GM21390 (cell line): ENCODE results near the gene SHCBP1.
"Not testable (repeated sequence)": the region's sequence is repeated elsewhere in the genome, so short reads cannot be mapped to it uniquely, and the experiment has no call there.

Experiments used
- ATAC-seq: cut with Tn5 transposase; IDR thresholded peaks from one replicate; pipeline ENCODE4 v1.9.1; 2021; ENCODE audit not compliant: unreplicated experiment

The SHCBP1 gene, protein sequence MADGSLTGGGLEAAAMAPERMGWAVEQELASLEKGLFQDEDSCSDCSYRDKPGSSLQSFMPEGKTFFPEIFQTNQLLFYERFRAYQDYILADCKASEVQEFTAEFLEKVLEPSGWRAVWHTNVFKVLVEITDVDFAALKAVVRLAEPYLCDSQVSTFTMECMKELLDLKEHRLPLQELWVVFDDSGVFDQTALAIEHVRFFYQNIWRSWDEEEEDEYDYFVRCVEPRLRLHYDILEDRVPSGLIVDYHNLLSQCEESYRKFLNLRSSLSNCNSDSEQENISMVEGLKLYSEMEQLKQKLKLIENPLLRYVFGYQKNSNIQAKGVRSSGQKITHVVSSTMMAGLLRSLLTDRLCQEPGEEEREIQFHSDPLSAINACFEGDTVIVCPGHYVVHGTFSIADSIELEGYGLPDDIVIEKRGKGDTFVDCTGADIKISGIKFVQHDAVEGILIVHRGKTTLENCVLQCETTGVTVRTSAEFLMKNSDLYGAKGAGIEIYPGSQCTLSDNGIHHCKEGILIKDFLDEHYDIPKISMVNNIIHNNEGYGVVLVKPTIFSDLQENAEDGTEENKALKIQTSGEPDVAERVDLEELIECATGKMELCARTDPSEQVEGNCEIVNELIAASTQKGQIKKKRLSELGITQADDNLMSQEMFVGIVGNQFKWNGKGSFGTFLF

DNA sequence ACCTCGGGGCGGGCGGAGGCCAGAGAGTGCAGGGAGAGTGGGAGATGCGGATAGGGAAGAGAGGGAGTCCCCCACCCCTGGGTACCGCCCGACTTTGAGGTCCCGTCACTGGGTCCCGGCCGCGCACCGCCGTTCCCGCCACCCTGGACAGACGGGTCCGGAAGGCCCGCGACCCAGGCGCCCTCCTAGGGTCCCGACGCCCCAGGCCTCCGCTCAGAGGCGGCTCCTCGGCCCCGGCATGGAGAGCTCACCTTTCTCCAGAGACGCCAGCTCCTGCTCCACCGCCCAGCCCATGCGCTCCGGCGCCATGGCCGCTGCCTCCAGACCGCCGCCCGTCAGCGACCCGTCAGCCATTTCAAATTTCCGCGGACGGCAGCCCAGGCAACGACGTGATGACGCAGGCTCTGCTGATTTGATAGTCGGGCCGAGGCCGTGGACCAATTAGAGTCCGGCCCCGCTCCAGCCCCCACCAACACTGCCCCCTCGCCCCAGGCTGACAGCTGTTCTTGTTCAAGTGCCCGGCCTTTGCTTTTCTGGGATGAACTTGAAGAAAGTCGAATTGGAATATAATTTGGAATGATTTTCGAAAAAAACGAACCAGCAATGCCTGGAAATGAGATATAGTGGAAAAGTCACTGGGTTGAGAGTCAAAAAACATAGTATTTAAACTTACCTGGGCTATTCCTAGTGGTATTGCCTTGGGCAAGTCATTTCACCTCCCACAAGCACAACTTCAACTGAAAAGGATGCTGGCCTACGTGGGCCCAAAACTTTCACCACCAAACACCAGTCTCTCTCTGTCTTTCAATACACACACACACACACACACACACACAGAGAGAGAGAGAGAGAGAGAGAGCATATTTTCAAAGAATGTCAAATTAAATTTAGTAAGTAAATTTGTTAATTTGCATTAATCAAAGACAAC is at the start of gene SHCBP1:
SHCBP1 (minus strand) TSS at position 374 of the 928 bp plus-strand sequence; CDS start at position 354, 20 bp downstream.
- peak; percentile 91 for ATAC-seq

DNA sequence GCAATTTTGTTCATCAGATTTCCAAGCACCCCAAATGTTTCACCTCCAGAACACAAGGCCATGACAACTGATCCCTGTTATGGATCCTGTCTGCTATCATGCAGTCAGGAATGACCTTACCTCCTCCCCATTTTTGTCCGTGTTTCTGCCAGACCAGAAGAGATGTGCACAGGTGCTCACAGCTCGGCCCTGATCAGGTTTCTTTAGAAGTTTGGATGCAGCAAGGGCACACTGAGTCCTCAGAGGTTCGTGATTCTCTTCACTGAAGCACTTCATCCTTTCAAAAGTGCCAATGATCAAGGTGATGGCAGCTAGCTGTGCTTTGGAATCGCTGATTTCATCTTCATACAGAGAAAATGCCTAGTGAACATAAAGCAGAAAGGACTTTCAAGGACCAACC is 40.9 kb upstream of the SHCBP1 start:
- no peak for ATAC-seq

DNA sequence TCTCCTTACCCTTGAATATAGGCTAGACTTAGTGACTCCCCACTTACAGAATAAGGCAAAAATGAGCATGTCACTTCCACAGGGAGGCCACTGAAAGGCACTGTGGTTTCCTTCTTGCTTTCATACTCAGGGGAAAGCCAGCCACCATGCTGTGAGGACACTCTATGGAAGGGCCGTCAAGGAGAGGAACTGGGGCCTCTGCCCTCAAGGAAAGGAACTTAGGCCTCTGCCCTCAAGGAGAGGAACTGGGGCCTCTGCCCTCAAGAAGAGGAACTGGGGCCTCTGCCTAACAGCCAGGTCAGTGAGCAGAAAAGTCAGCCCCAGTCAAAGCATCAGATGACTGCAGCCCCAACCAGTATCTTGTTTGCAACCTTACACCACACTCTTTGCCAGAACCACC is 37.7 kb upstream of the SHCBP1 start:
- ATAC-seq: peak; percentile 96

DNA sequence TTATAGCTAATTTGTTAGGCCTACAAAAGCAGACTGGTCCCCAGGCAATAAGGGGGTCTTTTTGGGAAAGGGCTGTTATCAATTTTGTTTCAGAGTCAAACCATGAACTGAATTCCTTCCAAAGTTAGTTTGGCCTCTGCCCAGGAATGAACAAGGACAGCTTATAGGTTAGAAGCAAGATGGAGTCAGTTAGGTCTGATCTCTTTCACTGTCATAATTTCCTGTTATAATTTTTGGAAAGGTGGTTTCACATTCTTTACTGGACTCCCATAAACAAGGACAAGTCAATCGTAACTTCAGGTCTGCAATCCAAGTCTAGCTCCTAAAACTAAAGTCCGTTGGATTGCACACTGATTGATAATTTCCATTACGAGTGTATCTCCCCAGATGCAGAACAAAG is 30.1 kb upstream of the SHCBP1 start:
- no peak for ATAC-seq

DNA sequence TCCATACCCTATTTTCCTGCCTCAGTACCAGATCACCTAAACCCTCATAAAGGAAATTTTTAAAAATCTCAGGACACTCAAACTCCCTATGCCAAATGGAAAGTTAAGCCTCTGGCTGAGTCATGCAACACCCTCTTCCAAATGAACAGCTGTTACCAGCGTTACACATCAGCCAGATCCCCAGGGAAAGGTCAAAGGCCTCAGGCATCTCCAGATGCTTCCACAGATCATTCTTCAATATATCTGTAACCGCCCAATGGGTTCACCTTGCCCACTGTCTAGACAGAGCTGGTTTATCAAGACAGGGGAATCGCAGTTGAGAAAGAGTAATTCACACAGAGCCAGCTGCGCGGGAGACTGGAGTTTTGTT is 29.1 kb upstream of the SHCBP1 start:
- ATAC-seq: no peak

DNA sequence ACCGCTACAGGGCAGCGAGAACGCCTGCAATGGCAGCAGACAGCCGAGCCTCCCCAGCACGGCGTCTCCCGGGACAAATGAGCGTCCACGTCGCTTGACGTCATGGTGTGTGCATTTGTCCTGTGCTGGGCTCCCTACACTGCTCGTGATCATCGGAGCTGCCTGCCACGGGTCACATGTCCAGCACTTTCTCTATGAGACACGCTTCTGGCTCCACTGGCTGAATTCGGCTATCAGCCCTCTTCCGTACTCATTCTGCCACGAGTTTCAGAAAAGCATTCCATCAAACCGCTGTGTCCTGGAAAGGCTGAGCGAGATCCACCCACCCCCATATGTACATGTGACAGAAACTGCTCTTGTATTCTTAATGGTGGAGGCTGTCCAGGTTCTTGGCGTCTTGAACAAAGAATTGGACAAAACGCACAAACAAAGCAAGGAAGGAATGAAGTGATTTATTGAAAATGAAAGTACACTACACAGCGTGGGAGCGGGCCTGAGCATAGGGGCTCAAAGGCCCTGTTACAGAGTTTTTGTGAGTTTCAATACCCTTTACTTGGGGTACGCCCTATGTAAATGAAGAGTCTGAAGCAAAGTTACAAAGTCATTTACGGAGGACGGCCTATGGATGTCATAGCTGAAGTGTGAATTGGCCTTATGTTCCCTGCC is 28.5 kb upstream of the SHCBP1 start:
- no peak for ATAC-seq

DNA sequence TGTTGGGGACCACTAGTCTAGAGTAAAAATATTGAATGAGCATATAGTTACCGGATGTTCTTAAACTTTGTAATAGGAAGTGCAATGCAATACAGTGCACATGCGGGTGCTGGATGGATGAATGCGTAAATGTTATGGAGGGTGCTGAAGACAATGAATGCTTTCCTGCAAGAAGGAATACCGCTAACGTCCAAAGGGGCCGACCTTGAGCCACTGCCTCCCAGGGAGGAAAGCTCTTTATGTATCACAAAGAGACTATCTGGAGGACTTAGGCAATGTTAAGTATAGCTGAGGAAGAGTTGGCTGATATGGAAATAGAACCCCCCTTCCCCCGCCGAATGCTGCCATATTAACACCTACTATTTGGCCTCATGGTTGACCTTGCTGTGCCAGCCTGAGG is 27.5 kb upstream of the SHCBP1 start:
- ATAC-seq: no peak

DNA sequence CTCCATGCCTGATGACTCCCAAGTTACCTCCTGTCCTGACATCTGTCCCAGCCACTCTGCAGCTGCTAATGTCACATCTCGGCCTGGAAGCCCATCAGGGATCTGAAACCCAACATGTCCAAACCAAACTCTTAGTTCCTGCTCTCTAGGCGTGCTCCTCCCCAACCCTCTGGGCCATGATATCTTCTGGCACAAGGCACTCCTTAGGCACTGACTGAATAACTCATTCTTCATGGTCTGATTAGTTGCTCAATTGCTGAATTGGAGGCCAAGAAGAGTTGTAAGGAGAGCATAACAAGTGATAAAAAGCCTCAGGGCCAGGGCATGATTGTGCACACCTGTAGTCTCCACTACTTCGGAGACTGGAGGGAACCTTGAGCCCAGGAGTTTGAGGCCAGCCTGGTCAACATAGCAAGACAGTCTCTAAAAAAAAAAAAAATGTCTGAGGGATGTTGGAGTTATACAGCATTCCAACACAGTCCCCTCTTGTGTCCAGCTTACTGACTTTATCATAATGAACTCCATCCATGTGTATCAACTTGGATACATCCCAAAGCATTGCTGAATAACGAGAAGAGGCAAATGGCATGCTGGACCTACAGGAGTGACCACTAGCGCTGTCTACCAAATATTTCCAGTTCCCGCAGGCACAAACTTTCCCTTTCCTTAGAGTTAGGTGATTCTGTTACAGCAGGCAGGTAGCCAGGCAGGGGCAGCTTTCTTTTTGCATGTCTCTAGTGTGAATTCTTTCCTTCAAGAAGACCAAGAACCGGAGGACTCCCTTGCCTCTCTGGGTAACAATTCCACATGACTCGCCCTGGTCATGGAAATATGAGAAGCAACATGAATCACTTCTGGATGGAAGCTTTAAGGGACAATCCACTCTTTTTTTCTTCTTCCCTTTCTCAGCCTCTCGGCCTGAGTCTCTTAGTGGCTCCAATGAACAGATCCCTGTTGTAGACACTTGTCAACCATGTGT is 18.1 kb upstream of the SHCBP1 start:
- no peak for ATAC-seq

DNA sequence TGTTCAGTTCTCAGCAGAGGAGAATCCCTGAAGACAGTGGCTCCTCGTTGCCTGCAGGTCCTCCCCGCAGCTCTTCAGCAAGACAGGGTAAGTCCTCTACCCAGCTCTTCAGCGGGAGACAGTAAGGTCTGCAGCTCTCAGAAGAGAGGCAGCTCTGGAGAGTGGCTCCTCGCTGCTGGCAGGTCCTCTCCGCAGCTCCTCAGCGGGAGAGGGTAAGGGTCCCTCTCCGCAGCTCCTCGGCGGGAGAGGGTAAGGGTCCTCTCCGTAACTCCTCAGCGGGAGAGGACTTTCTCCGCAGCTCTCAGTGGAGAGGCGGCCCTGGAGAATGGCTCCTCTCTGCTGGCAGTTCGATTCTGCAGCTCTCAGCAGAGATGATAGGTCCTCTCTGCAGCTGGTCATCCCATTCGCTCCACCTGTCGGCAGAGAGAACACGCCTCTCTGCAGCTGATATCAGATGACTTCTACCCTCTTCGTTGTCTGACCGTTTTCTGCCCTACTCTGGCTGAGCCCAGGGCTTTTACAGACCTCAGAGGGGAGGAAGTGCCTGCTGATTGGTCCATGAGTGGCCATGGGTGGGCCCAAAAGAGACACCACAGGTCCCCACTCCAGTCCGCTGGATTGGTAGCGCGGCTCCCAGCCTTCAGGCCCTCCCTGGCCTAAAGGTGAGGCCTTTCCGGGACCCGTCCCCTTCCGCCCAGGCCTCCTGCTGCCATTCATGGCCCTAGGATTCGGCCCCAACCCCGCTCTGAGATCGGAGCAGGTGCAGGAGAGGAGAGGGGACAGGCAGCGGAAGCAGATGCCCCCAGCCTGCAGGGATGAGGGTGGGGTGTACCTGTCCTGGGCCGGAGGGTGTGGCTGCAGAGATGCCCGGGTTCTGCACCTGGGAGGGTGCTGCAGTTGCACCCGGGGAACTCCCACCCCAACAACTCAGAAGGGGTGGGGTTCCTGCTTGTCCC is 11.9 kb upstream of the SHCBP1 start:
- no peak for ATAC-seq

DNA sequence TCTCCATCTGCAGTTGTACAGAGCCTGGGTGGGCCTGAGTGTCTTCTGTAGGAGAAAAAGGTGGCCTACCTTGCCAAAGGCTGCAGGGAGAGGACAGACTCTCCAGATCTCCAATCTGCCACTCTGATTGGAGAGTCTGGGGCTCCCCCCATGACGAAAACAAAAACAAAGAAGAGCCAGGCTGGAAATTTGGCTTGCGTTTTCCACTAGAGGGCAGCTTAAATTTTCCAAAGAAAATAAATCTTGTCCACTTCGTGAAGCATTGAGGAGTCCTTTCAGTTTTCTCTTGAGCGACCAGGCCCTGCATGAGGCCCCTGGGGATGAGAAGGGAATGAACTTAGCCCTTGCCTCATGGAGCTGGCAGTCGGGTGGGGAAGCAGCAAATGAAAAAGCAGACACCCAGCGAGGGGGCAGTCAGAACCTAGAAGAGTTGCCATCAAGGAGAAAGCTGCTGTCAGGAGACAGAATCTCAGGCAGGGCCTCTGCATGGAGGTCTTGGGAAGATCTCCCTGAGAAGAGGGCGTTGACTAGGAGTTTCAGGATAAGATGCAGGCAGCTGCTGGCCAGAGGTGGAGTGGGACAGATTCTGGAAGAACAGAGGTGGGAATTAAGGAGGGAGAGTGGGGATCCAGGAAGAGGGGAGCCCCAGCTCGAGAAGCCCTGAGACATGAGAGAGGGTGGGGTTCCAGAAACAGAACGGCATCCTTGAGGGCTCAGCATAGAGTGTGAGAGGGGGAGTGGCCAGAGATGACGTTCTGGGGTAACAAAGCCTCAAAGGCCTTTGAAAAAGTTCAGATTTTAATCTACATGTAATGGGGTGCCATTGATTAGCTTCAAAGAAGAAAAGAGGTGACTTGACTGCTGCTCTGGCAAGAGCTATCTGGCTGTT is 8.4 kb upstream of the SHCBP1 start:
- no peak for ATAC-seq

DNA sequence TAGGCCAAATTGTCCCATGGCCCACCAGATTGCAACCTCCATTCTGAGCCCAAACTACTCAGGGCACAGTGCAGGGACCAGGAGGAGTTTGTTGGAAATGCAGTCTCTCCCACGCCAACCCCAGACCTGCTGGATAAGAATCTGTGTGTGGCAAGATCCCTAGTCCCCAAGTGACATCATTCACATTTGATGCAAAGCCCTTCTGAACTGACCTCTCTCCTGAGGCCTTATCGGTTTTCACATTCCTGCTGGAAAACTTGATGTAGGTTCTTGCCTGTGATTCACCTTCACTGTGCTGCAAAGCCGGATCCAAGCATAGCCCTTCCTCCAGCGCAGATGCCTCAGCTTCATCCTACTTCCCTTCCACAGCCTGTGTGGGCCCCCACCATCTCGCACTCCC is 6.6 kb upstream of the SHCBP1 start:
- ATAC-seq: no peak

DNA sequence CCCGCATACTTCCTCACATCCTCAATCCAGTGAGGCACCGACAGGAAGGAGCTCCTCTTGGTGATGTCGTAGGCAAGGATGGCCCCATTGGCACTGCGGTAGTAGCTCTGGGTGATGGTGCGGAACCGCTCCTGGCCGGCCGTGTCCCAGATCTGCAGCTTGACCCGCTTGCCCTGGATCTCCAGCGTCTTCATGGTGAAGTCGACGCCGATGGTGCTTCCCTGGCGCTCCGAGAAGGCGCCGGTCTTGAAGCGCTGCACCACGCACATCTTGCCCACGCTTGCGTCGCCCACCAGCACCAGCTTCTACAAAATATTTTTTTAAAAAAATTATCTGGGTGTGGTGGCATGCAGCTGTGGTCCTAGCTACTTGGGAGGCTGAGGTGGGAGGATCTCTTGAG is 5.5 kb upstream of the SHCBP1 start:
- ATAC-seq: not testable (repeated sequence)

DNA sequence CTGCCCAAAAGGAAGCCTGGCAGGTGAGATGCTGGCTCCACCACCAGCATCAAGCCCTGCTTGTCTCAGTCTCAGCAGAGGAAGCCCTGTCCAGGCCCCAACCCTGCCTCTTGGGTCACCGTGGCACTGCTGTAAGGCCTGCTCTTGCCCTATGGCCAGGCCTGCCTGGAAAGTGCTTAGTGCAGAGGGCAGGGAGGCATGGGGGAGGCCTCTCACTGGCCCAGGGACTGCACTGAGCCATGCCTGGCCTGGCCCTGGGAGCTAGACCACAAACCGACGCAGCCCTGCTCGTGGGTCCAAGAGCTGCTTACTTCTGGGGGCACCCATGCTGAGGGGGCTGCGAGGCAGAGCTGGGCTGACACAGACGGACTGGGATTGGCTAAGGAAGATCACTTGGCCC is 3.7 kb upstream of the SHCBP1 start:
- not testable (repeated sequence) for ATAC-seq

DNA sequence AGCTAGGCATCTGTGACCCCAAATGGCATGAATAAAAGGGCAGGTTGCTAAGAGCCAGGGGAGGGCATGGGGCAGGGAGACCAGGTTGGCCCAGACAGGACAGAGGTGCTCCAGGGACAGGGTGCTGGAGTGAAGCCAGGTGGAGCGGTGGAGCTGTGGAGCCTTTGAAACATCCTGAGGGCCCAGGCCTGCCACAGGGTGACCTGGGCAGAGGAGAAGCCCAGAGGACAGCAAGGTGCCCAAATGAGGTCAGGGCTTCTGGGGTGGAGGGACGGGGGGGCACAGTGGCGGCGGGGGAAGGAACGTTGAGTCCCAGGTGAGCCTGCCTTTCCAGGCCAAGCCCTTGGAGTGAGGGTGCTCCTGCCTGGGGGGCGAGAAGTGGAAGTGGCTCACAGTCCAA is 2.5 kb upstream of the SHCBP1 start:
- ATAC-seq: not testable (repeated sequence)

DNA sequence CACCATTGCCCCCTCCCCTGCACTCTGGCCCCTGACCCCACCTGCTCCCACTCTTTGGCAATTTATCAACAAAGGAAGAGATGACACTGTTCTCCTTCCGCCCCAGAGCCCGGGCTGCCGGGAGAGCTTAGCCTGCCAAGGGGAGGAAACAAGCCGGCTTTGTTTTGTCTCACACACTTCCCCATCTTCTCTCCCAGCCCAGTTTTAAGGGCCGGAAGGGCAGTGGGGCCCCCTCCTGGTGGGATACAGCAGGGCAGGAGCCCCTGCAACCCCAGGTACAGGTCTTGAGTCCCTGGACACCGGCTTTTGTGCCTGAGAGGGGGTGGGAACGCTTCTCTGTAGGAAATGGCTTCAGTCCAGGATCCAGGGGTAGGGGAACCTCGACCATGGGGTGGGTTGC is 2.1 kb upstream of the SHCBP1 start:
- not testable (repeated sequence) for ATAC-seq

DNA sequence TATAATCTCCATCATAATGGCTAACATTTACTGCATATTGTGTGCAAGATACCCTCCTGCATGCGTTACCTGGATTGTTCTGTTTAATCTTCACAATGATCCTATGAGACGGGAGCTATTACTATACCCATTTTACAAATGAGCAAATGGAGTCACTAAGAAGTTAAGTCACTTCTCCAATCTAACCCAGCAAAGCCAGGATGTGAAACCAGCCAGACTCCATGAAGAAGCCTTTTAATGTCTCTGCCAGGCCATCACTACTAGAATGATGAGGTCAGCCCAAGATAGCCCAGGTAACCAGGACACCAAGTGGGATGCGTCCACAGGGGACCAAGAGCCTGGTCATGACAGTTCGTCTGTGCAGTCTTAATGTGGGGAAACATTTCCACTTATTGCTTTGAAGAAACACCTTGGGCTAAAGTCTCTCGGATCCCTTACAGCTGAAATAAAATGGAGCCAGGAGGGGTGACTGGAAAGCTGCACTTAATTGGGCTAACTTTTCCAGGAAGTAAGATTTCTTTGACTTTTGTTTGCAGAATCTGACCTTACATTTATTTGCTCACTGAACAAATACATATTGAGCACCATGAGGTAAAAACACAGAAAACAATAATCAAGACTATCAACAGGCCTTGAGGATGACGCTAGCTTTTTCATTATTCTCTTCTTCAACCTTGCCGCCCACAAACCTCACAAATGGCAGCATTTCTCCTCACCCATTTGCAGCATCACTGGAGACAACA is 926 bp upstream of the SHCBP1 start:
- no peak for ATAC-seq
